ENCODE results near the gene FANCC.

- TF ChIP-seq STAT6 (CRISPR knock-in tag; IDR thresholded peaks at IDR 0.05; ENCODE audit: borderline replicate concordance) = no peak
- no peak for TF ChIP-seq ZNF792 (CRISPR knock-in tag; IDR thresholded peaks at IDR 0.05)
- no peak for TF ChIP-seq HNRNPH1 (optimal IDR thresholded peaks at IDR 0.05; ENCODE audit: low read depth, low read length)
- no peak for TF ChIP-seq MAX (IDR thresholded peaks at IDR 0.05)
- no peak for TF ChIP-seq XBP1 (CRISPR knock-in tag; IDR thresholded peaks at IDR 0.05)
- no peak for TF ChIP-seq ADNP (CRISPR knock-in tag; IDR thresholded peaks at IDR 0.05)
- TF ChIP-seq ZFP36 (IDR thresholded peaks at IDR 0.05; ENCODE audit: borderline replicate concordance, low read depth, low read length, partially characterized antibody) = no peak
- TF ChIP-seq ZNF30 (CRISPR knock-in tag; IDR thresholded peaks at IDR 0.05) = no peak
- no peak for TF ChIP-seq POLR2A (IDR thresholded peaks at IDR 0.05; ENCODE audit: insufficient read depth in 1 of 2, low read depth in 2 of 2, low read length in 2 of 2)
- TF ChIP-seq UBTF (CRISPR knock-in tag; IDR thresholded peaks at IDR 0.05) = no peak
These were observed 189.4 kb downstream of the FANCC start for GRCh38 chr9:95128177-95128524.
